GM23338 (cell line): ENCODE results near the gene COL4A1. TPM values are rescaled to one million over a fixed set of nuclear protein-coding genes. Genes with fewer than 3 reads are reported as not detected.

ENCODE experiments used
- ATAC-seq: fragments of 200-7000 bp; cut with Tn5 transposase; 3 replicates; pipeline ENCODE4 v1.9.1; 2020
- DNase-seq: peaks from one replicate; pipeline ENCODE4 v3.0.0-alpha.2; 2015; ENCODE audit warnings: low spot score
- H2AFZ ChIP-seq: fragments of 200-600 bp; sonication (generic); 2 replicates; pipeline ENCODE4 v1.8.0; 2016; ENCODE audit warnings: antibody characterized with exemption, mild to moderate bottlenecking, moderate library complexity
- H3F3A ChIP-seq: fragments of 200-600 bp; sonication (generic); replicated peaks from 2 replicates; pipeline ENCODE4 v1.8.0; 2017; ENCODE audit warnings: antibody characterized with exemption, mixed run types, low read depth
- H3K27ac ChIP-seq: fragments of 200-600 bp; sonication (generic); 2 replicates; pipeline ENCODE4 v1.6.1; 2016; ENCODE audit warnings: low read depth
- H3K27me3 ChIP-seq: fragments of 200-600 bp; sonication (generic); 2 replicates; pipeline ENCODE4 v1.8.0; 2016; ENCODE audit warnings: mild to moderate bottlenecking, mixed run types, moderate library complexity; ENCODE audit not compliant: insufficient read depth
- H3K36me3 ChIP-seq: fragments of 200-600 bp; sonication (generic); 2 replicates; pipeline ENCODE4 v1.8.0; 2016; ENCODE audit warnings: mild to moderate bottlenecking; ENCODE audit not compliant: insufficient read depth
- H3K4me1 ChIP-seq: fragments of 200-600 bp; sonication (generic); 2 replicates; pipeline ENCODE4 v1.8.0; 2016; ENCODE audit warnings: mild to moderate bottlenecking, moderate library complexity; ENCODE audit not compliant: insufficient read depth
- H3K4me2 ChIP-seq: fragments of 200-600 bp; sonication (generic); 2 replicates; pipeline ENCODE4 v1.7.1; 2017; ENCODE audit warnings: mixed run types
- H3K4me3 ChIP-seq: fragments of 200-600 bp; sonication (generic); 2 replicates; pipeline ENCODE4 v1.6.1; 2016; ENCODE audit warnings: mixed run types
- H3K79me2 ChIP-seq: fragments of 200-600 bp; sonication (generic); replicated peaks from 2 replicates; pipeline ENCODE4 v1.8.0; 2017; ENCODE audit warnings: mild to moderate bottlenecking; ENCODE audit not compliant: insufficient read depth
- H3K9me2 ChIP-seq: fragments of 200-600 bp; sonication (generic); 2 replicates; pipeline ENCODE4 v1.8.0; 2017; ENCODE audit not compliant: insufficient read depth
- H4K20me1 ChIP-seq: fragments of 200-600 bp; sonication (generic); replicated peaks from 2 replicates; pipeline ENCODE4 v1.8.0; 2017; ENCODE audit warnings: mild to moderate bottlenecking; ENCODE audit not compliant: insufficient read depth
- H3K27ac Mint-ChIP-seq: 2 replicates; pipeline ENCODE4 v1.8.0; 2020; ENCODE audit warnings: inconsistent platforms, mild to moderate bottlenecking, moderate library complexity, mixed read lengths
- H3K27me3 Mint-ChIP-seq: 3 replicates; pipeline ENCODE4 v1.8.0; 2022; ENCODE audit warnings: low read depth, mild to moderate bottlenecking, moderate library complexity, mixed read lengths, inconsistent platforms; ENCODE audit not compliant: insufficient read depth, poor library complexity
- H3K36me3 Mint-ChIP-seq: 3 replicates; pipeline ENCODE4 v1.8.0; 2021; ENCODE audit warnings: low read depth, mild to moderate bottlenecking, inconsistent platforms, moderate library complexity, mixed read lengths
- H3K4me1 Mint-ChIP-seq: 3 replicates; pipeline ENCODE4 v1.8.0; 2020; ENCODE audit warnings: mild to moderate bottlenecking, inconsistent platforms, mixed read lengths
- H3K4me3 Mint-ChIP-seq: 3 replicates; pipeline ENCODE4 v1.8.0; 2021; ENCODE audit warnings: moderate library complexity, mild to moderate bottlenecking, inconsistent platforms, mixed read lengths
- H3K9me3 Mint-ChIP-seq: 3 replicates; pipeline ENCODE4 v1.8.0; 2020; ENCODE audit warnings: moderate library complexity, mild to moderate bottlenecking, inconsistent platforms, mixed read lengths
- CREB1 ChIP-seq: fragments of 250-450 bp; sonication (Bioruptor Pico); IDR thresholded peaks from 2 replicates; pipeline ENCODE4 v1.5.0; 2020; ENCODE audit warnings: low read depth, mild to moderate bottlenecking, moderate library complexity
- EZH2phosphoT487 ChIP-seq: fragments of 200-600 bp; sonication (generic); IDR thresholded peaks from one replicate; pipeline ENCODE4 v1.8.1; 2018; ENCODE audit warnings: antibody characterized with exemption; ENCODE audit not compliant: unreplicated experiment
- POLR2AphosphoS5 ChIP-seq: IDR thresholded peaks from 2 replicates; pipeline ENCODE4 v1.6.1; 2016; ENCODE audit warnings: antibody characterized with exemption, low read depth
- ZNF114 ChIP-seq: fragments of 250-450 bp; sonication (Bioruptor Pico); IDR thresholded peaks from 2 replicates; pipeline ENCODE4 v1.5.0; 2020; ENCODE audit warnings: mild to moderate bottlenecking, moderate library complexity
- ZNF331 ChIP-seq: fragments of 250-450 bp; sonication (Bioruptor Pico); IDR thresholded peaks from 2 replicates; pipeline ENCODE4 v1.5.0; 2020; ENCODE audit warnings: low read depth, mild to moderate bottlenecking, moderate library complexity
- polyA plus RNA-seq: library from polyadenylated mRNA; unstranded; fragments of >200 nt; fragmentation: Nextera tagmentation; extraction: Ambion mirVana; gene quantifications from 2 replicates; pipeline ENCODE4 v1.2.1, GENCODE V29; 2016
- total RNA-seq: library from RNA; depleted of rRNA; stranded (reverse); fragments of >200 nt; shearing (Covaris generic); gene quantifications from 2 replicates; pipeline ENCODE4 v1.2.3, GENCODE V29; 2014
- TF ChIP-seq, protein P1 (sequence below): fragments of 250-450 bp; sonication (Bioruptor Pico); IDR thresholded peaks from 2 replicates; pipeline ENCODE4 v1.5.0; 2020; ENCODE audit warnings: mild to moderate bottlenecking, moderate library complexity
- TF ChIP-seq, protein P2 (sequence below): IDR thresholded peaks from one replicate; pipeline ENCODE4 v1.6.1; 2018; ENCODE audit warnings: antibody characterized with exemption; ENCODE audit not compliant: unreplicated experiment
- TF ChIP-seq, protein P3 (sequence below), 2 experiments: fragments of 200-600 bp in 1 of 2; sonication (generic) in 1 of 2; conservative IDR thresholded peaks; 2 replicates each; pipeline versions ENCODE4 v1.5.1 to v1.6.1; 2016 to 2017; ENCODE audit warnings: antibody characterized with exemption in 2 of 2, low read depth in 2 of 2, mild to moderate bottlenecking in 2 of 2, moderate library complexity in 1 of 2

COL4A1 gene
- total and polyA plus RNA-seq, 2 experiments from 2014 or later = 39.1 to 110 TPM

DNA sequence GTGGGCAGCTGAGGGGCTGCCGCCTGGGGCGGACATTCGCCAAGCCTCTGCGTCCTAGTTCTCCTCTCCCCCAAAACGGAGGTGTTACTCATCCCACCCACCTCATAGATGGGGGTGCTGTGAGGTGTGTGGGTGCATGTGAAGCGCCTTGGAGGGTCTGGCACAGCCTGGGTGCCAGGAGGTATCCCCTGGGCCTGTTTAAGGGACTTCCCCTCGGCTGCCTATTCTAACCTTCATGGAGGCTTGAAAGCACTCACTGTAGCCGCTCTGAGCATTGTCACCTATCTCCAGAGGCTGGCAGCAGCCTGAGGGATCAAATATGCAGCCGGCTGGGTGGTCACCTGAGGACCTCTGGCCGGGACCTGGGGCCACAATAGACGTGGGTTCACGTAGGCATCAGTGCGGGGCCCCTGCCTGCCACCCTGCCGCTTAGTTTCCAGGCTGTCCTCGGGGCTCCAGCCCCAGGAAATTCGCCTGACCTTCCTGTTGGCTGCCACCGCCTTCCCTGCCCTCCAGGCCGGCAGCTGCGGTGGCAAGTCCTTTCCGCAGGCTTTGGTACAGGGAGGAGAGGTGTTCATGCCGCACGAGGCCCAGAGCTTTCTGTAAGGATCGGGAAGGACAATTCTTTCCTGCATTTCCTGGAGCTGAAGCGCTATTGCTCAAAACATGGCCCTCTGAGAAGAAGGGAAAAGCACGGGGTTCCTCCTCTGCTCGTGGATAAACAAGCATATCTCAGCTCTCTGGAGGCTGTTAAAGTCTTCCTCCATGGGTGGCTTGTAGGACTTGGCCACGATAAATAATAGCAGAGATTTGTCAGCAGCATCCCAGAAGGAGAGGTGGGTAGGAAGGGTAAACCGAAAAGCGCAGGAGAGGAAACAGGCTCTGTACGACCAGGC lies 4.7 kb upstream of the COL4A1 start:
- Histone ChIP-seq H3K4me2 (no peak overlapping the region), H3K4me1 (peaks cover 10% of the 10 kb centered on the region; the same call in 1 of the 2 replicates), H3K79me2 (peaks cover 55% of the 10 kb centered on the region), H3F3A (no peaks in the 10 kb centered on the region), H3K27me3 (peaks cover 17% of the 10 kb centered on the region), H3K27ac (0 out of 2 replicates have a peak overlapping the region, but pooled peaks have one; percentile 50), H3K4me3 (no peak overlapping the region), H2AFZ (no peak overlapping the region), H3K36me3 (peaks cover 6% of the 10 kb centered on the region; the same call in 1 of the 2 replicates), H3K9me2 (no peaks in the 10 kb centered on the region), H4K20me1 (peaks cover 5% of the 10 kb centered on the region)
- H3K9me3 Mint-ChIP-seq = peaks cover 3% of the 10 kb centered on the region; the same call in 1 of the 3 replicates
- no peak overlapping the region for H3K4me3 Mint-ChIP-seq
- peaks cover 23% of the 10 kb centered on the region for H3K27me3 Mint-ChIP-seq
- no peak for ATAC-seq
- H3K27ac Mint-ChIP-seq = no peak overlapping the region
- no peak for DNase-seq
- peaks cover 23% of the 10 kb centered on the region for H3K4me1 Mint-ChIP-seq
- TF ChIP-seq ZNF331 (CRISPR knock-in tag) (no peak), EZH2phosphoT487 (no peak), POLR2AphosphoS5 (no peak), ZNF114 (CRISPR knock-in tag) (no peak), CREB1 (CRISPR knock-in tag) (no peak)
- TF ChIP-seq, protein P1, sequence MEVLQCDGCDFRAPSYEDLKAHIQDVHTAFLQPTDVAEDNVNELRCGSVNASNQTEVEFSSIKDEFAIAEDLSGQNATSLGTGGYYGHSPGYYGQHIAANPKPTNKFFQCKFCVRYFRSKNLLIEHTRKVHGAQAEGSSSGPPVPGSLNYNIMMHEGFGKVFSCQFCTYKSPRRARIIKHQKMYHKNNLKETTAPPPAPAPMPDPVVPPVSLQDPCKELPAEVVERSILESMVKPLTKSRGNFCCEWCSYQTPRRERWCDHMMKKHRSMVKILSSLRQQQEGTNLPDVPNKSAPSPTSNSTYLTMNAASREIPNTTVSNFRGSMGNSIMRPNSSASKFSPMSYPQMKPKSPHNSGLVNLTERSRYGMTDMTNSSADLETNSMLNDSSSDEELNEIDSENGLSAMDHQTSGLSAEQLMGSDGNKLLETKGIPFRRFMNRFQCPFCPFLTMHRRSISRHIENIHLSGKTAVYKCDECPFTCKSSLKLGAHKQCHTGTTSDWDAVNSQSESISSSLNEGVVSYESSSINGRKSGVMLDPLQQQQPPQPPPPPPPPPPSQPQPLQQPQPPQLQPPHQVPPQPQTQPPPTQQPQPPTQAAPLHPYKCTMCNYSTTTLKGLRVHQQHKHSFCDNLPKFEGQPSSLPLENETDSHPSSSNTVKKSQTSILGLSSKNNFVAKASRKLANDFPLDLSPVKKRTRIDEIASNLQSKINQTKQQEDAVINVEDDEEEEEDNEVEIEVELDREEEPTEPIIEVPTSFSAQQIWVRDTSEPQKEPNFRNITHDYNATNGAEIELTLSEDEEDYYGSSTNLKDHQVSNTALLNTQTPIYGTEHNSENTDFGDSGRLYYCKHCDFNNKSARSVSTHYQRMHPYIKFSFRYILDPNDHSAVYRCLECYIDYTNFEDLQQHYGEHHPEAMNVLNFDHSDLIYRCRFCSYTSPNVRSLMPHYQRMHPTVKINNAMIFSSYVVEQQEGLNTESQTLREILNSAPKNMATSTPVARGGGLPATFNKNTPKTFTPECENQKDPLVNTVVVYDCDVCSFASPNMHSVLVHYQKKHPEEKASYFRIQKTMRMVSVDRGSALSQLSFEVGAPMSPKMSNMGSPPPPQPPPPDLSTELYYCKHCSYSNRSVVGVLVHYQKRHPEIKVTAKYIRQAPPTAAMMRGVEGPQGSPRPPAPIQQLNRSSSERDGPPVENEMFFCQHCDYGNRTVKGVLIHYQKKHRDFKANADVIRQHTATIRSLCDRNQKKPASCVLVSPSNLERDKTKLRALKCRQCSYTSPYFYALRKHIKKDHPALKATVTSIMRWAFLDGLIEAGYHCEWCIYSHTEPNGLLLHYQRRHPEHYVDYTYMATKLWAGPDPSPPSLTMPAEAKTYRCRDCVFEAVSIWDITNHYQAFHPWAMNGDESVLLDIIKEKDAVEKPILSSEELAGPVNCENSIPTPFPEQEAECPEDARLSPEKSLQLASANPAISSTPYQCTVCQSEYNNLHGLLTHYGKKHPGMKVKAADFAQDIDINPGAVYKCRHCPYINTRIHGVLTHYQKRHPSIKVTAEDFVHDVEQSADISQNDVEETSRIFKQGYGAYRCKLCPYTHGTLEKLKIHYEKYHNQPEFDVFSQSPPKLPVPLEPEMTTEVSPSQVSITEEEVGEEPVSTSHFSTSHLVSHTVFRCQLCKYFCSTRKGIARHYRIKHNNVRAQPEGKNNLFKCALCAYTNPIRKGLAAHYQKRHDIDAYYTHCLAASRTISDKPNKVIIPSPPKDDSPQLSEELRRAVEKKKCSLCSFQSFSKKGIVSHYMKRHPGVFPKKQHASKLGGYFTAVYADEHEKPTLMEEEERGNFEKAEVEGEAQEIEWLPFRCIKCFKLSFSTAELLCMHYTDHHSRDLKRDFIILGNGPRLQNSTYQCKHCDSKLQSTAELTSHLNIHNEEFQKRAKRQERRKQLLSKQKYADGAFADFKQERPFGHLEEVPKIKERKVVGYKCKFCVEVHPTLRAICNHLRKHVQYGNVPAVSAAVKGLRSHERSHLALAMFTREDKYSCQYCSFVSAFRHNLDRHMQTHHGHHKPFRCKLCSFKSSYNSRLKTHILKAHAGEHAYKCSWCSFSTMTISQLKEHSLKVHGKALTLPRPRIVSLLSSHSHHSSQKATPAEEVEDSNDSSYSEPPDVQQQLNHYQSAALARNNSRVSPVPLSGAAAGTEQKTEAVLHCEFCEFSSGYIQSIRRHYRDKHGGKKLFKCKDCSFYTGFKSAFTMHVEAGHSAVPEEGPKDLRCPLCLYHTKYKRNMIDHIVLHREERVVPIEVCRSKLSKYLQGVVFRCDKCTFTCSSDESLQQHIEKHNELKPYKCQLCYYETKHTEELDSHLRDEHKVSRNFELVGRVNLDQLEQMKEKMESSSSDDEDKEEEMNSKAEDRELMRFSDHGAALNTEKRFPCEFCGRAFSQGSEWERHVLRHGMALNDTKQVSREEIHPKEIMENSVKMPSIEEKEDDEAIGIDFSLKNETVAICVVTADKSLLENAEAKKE (CRISPR knock-in tag) = no peak
- TF ChIP-seq, protein P2, sequence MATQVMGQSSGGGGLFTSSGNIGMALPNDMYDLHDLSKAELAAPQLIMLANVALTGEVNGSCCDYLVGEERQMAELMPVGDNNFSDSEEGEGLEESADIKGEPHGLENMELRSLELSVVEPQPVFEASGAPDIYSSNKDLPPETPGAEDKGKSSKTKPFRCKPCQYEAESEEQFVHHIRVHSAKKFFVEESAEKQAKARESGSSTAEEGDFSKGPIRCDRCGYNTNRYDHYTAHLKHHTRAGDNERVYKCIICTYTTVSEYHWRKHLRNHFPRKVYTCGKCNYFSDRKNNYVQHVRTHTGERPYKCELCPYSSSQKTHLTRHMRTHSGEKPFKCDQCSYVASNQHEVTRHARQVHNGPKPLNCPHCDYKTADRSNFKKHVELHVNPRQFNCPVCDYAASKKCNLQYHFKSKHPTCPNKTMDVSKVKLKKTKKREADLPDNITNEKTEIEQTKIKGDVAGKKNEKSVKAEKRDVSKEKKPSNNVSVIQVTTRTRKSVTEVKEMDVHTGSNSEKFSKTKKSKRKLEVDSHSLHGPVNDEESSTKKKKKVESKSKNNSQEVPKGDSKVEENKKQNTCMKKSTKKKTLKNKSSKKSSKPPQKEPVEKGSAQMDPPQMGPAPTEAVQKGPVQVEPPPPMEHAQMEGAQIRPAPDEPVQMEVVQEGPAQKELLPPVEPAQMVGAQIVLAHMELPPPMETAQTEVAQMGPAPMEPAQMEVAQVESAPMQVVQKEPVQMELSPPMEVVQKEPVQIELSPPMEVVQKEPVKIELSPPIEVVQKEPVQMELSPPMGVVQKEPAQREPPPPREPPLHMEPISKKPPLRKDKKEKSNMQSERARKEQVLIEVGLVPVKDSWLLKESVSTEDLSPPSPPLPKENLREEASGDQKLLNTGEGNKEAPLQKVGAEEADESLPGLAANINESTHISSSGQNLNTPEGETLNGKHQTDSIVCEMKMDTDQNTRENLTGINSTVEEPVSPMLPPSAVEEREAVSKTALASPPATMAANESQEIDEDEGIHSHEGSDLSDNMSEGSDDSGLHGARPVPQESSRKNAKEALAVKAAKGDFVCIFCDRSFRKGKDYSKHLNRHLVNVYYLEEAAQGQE = no peak
- TF ChIP-seq, protein P3, sequence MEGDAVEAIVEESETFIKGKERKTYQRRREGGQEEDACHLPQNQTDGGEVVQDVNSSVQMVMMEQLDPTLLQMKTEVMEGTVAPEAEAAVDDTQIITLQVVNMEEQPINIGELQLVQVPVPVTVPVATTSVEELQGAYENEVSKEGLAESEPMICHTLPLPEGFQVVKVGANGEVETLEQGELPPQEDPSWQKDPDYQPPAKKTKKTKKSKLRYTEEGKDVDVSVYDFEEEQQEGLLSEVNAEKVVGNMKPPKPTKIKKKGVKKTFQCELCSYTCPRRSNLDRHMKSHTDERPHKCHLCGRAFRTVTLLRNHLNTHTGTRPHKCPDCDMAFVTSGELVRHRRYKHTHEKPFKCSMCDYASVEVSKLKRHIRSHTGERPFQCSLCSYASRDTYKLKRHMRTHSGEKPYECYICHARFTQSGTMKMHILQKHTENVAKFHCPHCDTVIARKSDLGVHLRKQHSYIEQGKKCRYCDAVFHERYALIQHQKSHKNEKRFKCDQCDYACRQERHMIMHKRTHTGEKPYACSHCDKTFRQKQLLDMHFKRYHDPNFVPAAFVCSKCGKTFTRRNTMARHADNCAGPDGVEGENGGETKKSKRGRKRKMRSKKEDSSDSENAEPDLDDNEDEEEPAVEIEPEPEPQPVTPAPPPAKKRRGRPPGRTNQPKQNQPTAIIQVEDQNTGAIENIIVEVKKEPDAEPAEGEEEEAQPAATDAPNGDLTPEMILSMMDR (conservative IDR thresholded peaks at IDR 0.05; ENCODE audit: low read depth in 2 of 2) = no peak
- H3K36me3 Mint-ChIP-seq = peaks cover 2% of the 10 kb centered on the region; the same call in 2 of the 3 replicates
